ENCODE measurements around the gene RADIL.

Gene RADIL

DNA sequence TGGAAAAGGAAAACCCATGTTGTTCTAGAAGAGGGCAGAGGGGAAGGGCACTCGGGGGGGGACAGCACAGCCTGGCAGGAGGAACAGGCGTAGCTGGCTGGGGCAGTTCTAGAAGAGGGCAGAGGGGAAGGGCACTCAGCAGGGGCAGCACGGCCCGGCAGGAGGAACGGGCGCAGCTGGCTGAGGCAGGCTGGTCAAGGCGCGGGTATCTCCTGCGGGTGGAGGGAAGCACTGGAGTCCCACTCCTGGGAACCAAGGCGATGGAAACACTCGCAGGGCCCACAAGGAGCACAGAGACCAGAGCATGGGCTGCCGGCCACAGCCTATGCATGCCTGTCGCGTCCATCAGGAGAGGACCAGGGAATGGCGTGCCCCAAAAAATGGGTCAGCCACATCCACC is 58.4 kb downstream of the RADIL start:
- DNase-seq: no peak

DNA sequence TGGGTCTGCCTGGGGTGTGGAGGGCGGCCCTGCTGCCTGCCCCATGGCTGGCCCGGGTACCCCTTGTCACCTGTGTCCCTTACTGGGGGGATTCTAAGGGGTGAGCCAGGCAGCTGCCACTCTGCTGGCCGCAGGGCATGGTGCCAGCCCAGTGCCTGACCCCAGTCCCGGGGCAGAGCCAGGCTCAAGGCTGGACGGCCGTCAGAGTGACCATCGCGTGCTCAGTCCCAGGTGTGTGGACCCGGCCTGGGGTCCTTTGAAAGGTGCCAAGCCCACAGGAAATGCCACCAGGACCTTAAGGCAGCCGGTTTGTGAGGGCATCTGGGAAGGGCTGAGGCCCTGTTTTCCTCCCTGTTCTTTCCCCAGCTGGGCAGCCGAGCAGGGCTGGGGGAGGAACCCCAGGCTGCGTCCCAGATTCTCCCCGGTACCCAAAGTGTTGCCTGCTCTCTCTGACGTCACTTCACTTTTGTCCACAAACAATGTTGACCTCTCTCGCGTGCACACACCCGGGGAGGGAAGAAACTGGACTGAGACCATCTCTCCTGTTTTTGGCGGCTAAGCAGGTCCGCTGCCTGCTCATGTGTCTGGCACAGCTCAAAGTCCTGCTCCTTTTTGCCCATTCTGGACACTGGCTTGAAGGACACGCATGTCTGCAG is 59.3 kb downstream of the RADIL start:
- no peak for DNase-seq

DNA sequence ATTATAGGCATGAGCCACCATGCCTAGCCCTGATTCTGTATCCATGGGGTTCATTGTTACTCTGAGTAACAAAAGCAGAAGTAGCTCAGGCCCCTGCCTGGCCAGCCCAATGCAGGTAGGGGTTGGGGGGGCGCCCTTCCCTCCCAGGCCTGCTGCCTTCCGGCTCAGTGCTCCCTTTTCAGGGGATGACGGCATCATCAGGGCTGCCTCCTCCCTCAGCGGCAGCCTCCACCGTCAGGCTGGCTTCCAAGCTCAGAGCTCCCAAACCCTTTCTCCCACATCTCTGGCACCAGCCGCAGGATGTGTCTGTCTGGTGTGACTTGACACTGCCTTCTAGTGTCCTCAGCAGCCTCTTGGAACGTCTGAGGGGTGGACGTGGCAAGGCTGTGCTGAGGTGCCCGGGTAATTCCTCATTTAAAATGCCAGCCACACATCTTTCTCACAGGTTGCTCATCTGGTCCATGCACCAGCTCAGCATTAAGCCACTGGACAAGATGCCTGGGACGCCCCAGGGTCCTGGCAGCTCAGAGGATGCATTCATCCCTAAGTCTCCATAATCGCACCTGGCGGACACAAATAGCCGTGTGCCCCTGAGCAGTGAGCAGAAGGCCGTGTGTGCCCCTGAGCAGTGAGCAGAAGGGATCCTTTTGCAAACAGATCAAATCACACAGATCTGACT is 59.9 kb downstream of the RADIL start:
- DNase-seq: no peak

DNA sequence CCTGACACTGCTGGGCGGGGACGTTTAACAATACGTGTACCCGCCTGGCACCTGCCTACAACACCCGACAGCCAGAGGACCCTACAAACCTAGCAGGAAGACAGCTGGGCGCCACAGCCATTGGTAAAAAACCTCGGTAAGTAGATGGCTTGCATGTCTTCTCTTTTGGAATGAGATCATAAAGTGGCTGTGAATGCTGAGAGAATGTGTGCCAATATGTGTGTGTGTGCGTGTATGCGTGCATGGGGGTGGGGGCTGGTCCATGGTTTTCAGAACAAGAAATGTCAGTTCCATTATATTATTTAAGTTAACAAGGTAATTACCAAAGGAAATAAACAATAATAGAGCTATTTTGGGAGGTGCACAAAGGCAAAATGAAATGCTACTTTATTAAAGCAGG is 60.8 kb downstream of the RADIL start:
- no peak for DNase-seq

DNA sequence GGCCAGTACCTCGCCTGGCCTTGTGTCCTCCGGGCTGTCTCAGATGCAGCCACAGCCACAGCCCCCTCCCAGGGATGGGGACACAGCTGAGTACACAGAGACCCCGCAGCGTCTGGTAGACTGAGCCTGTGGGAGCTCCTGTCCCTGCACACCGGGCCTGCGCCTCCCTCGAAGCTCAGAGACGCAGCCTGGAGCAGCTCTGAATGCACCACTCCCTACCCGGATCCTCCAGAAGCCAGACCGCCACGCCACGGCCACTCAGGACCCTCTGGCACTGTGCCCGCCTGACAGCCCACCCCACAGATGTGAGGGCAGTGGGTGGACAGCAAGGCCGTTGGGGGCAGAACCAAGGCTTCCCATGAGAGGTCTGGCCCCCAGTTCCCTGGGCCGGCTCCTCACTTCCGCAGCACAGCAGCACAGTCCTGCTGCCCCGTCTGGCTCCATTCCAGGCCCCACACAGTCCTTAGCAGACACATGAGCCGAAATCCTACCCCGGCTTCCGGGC is 62.5 kb downstream of the RADIL start:
- no peak for DNase-seq

DNA sequence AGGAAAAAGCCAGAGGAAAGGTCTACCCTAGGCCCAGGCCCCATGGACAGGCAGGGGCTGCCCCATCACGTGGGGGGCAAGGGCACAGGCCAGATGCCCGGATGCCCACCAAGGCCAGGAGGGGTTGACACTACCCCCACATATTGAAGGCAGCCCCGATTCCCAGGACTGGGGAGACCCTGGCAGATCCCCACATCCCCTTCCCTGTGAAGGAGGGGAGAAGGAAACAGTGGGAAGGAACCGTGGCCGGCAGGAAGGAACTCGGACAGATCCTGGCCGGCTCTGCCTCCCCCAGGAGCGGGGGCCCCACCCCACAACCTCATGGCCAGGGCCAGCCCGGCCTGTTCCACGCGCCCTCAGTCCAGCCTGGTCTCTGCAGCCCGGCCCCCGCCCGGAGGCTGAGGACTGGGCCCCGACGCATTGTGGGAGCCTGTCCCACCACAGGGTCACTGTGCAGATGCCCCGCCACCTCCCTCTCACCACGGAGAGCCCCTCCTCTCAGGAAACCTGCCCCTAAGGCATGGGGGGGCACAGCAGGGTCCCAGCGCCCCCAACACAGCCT is 63.0 kb downstream of the RADIL start:
- DNase-seq: no peak

DNA sequence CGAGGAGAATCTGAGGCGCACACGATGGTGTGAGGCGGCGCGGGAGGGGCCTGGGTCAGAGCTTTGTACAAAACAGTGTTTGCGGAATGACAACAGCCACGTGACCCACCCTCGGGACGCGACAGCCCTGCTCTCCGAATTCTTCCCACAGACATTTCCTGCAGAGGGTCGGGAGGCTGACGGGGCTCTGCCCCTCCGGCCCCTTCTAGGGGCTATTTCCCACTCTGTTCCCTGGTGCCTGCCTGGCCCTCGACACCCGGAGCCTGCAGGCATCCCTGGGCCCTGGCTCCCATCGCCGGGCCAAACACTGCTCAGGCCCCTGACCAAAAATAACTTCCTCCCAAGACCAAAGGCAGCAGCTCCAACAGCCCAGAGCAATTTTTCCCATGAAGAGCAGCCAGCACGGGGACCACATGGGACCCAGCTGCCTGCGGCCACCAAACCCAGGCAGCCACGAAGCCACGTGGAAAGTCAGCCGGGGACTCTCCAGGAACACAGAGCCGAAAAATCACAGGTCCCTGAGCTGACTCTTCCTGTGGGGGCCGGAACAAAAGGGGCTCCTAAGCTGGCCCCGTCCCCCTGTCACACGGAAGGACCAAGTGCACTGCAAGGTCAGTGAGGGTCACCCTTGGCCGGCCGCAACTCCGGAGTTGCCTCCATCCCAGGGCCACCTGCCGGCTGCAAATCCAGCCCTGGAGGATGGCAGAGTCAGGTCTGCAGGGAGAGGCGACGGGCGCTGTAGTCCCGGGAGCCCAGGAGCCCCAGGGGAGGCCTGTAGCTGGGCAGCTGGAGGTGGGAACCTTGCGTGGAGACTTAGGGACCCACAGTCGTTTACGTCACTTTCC is 63.7 kb downstream of the RADIL start:
- no peak for DNase-seq

DNA sequence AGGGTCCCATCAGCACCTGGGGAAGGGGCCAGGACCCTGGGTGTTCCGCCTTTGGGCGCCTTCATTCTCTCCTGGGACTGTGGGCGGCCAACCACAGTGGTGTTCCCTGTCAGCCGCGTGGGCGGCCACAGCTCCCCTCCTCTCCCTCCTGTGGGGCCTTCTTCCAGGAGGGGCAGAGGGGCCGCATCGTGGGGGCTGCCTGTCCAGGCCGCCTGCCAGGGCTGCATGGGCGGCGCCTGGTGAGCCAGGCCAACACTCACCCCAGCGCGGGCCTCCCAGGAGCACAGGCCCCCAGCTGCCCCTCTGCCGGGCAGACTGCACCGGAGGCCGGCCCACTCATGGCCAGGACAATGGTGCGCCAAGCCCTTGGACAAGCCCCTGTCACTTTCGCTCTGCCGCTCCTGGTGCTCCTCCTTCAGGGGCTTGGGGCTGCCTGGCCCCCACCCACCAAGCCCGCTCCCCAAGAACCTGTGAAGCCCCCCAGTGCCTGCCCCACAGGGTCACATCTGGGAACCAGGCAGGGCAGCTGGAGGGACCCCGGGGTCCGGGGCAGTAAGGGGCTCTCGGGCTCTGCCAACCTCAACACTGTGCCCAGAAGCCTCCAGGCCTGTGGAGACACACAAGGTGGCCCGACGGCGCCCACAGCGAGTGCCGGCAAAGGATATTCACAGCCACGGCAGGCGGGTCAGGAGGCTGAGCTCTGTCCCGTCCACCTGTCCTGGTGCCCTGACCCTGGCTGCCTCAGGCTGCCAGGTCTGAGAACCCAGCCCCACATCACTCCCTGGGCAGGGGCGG is 65.3 kb downstream of the RADIL start:
- no peak for DNase-seq

DNA sequence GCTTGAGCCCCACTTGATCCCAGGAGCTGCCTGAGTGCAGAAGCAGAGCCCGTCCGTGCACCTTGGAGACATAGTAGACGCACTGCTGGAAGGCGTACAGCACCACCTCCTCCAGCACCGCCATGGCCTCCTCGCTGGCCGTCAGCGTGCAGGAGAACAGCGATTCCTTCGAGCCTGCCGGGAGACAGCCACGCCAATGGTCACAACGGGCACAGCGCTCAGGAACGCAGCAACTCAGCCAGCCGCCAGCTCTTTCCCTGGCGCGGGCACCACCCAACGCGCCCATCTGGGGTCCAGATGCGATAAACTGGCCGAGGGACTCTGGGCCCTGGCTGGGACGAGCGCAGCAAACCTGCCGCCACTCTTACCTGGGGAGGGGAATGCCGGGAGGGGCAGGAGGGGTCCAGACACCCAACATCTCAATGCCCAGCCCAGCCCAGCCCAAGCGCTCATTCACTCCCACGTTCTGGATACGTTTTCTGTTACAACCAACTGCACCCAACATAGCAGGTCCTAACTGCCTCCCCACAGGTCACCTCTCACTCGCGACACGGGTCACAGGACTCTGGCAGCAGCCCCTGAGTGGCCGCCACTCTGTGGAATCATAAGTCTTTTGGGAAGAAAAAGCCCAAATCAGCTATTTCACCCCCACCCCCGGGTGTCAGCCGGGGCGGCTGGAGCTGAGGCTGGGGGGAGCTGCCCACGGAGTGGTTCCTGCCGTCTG is 66.2 kb downstream of the RADIL start:
- no peak for DNase-seq

DNA sequence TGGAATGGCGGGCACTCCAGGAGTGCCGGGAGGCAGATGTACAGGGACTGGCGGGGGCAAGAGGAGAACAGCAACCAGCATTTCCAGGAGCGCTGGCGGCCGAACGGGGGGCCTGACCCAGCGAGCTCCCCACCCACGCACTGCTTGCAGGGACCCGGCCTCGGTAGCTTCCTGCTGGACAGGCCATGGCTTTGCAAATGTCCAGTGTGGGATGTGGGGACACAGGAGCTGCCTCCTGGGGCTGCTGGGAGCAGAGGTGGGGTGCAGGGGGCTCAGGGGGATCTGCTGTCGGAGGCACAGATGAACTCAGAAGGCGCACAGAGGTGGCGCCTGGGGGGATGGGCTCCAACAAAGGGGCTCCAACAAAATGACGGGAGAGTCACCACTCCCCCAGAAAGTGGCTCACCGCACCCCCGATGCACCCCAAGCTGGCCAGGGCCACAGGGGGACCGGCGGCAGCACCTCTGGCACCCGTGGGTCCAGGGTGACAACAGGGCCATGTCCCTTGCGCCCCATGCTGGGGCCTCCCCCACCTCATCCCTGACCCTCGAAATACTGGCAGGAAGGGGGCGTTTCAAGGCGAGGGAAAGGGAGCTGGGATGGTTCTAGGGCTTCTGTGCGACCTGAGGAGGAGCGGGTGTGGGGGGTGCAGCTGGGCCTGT is 67.0 kb downstream of the RADIL start:
- DNase-seq: no peak

DNA sequence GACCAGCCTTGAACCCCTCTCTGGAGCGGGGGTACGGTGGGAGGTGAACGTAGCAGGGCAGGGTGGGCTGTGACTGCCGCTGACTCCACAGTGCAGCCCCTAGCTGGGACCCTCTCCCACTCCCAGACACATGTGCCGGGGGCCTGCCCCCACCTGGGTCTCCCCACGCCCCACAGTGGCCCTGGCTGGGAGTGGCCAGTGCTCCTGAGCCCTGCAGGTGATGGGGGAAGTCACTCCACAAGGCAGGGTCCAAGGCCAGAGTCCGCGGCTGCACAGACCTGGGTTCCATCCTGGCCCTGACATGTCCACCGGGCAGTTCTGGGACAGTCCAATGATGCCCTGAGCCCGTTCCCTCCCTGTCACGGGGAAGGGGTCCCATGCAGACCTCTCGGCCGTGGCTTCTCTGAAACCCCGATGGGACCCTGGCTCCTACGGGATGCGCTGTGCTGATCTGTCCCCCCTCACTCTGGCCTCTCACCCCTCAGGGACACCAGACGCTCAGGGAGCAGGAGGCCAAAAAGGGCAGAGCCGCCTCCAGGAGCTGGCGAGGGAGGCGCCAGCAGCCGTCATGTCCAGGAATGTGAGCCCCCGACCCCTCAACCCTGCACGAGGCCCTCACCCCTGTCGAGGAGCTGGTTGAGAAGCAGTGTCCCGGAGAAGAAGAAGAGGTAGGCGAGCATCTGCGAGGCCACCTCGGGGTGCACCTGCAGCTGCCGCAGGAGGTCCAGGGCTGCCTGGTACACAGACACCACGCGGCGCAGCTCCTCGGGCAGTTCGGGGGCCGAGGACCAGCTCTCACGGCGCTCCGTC is 67.7 kb downstream of the RADIL start:
- no peak for DNase-seq

DNA sequence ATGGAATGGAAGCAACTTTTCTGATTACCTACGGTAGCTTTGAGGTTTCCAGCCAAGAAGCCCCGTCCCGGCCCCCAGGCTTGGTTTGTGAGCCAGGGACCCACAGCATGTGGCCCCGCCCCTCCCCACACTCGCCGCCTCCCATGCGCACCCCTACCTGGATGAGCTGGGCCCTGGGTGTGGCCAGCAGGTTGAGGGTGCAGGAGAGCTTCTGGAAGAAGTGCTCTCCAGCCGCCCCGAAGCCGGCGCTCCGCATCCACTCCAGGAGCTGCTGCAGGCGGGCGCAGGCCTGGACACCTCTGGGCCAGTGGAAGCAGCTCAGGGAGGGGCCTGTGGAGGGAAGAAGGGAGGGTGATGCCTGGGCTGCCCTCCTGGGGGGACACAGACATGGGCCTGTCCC is 68.4 kb downstream of the RADIL start:
- DNase-seq: no peak

DNA sequence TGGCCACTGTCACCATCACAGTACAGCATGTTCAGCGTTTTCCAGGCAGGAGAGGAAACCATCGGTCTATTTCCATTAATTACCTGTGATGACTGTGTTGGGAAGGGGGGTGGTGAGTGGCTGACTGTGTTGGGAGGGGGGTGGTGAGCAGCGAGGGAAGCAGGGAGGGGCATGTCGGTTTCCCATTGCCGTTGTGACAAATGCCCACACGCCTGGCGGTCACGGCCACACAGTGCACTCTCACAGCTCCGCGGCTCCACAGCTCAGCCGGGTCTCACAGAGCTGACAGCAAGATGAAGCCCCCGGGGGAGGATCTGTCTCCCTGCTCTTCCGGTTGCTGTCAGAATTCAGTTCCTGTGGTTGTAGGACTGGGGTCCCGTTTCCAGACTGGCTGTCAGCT is 69.1 kb downstream of the RADIL start:
- DNase-seq: no peak

DNA sequence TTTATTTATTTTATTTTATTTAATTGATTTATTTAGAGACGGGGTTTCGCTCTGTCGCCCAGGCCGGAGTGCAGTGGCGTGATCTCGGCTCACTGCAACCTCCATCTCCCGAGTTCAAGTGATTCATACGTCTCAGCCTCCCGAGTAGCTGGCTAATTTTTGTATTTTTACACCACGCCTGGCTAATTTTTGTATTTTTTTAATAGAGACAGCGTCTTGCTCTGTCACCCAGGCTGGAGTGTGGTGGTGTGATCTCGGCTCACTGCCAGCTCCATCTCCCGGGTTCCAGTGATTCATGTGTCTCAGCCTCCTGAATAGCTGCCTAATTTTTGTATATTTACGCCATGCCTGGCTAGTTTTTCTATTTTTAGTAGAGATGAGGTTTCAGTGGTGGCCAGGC is 73.8 kb downstream of the RADIL start:
- no peak for DNase-seq

DNA sequence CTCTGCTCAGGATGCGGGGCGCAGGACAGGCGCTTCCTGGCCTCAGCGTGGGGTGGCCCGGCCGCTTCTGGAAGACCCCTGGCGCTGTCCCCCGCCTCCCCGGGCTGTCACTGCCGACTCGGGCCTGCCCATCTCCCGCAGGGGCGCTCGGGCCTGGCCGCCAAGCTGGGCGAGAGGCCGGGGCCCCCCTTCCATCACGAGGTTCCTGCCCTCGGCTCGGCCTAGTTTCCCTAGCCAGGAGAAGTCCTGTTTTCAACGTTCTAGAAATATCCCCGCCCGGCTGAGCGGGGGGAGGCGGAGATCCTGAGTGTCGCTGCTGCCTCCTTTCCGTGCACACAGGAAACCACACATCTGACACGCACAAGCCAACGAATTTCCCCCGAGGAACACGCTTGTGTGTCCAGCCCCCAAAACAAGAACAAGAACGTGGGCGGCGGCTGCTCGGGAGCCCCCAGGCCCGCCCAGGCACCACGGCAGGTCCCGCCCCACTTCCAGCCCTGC is 74.4 kb downstream of the RADIL start:
- DNase-seq: peak in 5 of 6 experiments; percentile 25 to 47 (median 30)

DNA sequence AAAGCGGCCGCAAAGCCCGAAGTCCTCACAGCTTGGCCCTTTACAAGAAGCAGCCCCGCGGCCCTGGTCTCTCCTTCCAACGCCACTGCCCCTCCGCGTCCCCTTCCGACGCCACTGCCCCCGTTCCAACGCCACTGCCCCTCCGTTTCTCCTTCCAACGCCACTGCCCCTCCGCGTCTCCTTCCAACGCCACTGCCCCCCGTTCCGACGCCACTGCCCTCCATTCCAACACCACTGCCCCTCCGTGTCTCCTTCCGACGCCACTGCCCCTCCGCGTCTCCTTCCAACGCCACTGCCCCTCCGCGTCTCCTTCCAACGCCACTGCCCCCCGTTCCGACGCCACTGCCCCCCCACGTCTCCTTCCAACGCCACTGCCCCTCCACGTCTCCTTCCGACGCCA is 75.0 kb downstream of the RADIL start:
- DNase-seq: no peak

DNA sequence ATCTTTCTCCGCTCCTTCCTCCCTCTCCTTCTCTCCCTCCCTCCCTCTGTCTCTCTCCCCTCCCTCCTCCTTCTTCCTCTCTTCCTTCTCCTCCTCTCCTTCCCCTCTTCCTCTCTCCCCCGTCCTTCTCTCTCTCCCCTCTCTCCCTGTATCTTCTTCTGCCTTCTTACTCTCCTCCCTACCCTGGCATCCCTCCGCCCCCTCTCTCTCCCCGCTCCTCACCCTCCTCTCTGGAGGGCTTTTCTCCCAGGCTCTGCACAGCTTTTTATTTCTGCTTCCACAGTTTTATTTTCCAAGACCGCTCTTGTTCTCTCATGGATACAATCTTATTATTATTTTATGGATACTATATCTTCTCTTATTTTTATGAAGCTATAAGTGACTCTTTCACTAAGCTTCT is 75.5 kb downstream of the RADIL start:
- no peak for DNase-seq

DNA sequence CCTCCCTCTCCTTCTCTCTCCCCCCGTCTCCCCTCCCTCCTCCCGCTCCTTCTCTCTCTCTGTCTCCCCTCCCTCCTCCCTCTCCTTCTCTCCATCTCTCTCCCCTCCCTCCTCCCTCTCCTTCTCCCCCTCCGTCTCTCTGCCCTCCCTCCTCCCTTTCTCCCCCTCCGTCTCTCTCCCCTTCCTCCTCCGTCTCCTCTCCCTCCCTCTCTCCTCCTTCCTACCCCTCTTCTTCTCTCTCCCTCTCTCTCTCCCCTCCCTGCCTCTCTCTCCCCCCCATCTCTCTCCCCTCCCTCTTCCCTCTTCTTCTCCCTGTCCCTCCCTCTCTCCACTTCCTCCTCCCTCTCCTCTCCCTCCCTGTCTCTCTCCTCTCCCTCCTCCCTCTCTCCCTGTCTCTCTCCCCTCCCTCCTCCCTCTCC is 75.9 kb downstream of the RADIL start:
- no peak for DNase-seq

DNA sequence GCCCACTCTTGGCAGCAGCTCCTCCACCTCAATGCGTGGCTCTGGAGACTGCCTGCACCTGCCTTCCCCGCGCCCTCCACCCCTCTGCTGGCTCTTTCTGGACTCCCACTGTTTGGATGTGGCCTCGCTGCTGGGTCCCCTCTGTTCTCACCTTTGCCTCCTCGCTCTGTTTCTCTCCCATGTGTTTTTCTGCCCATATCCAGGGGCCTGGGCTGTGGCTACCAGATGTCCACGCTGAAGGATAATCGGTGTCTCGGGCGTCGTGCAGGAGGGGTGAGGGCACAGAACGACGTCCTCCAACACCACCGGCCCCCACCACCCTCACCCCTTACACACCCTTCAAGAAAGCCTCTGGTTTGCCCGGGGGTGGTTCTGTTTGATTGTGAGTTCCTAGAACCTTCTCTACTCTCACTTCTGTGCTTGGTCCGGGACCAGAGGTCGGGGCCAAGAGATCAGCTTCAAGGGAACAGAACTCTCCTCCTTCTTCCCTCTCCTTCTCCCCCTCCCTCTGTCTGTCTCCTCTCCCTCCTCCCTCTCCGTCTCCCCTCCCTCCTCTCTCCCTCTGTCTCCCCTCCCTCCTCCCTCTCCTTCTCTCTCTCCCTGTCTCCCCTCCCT is 76.4 kb downstream of the RADIL start:
- no peak for DNase-seq

DNA sequence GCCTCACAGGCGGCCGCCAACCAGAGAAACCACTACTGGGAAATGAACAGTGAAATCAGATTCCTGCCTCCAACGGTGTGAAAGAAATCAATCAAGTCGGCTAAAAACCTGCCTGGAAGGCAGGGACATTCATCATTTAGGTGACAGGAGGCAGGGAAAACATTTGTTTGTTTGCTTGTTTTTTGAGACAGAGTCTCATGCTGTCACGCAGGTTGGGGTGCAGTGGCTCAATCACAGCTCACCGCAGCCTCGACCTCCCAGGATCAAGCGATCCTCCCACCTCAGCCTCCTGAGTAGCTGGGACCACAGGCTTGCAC is 77.6 kb downstream of the RADIL start:
- DNase-seq: no peak
